ENCODE data around the gene PTGES3.

DNA sequence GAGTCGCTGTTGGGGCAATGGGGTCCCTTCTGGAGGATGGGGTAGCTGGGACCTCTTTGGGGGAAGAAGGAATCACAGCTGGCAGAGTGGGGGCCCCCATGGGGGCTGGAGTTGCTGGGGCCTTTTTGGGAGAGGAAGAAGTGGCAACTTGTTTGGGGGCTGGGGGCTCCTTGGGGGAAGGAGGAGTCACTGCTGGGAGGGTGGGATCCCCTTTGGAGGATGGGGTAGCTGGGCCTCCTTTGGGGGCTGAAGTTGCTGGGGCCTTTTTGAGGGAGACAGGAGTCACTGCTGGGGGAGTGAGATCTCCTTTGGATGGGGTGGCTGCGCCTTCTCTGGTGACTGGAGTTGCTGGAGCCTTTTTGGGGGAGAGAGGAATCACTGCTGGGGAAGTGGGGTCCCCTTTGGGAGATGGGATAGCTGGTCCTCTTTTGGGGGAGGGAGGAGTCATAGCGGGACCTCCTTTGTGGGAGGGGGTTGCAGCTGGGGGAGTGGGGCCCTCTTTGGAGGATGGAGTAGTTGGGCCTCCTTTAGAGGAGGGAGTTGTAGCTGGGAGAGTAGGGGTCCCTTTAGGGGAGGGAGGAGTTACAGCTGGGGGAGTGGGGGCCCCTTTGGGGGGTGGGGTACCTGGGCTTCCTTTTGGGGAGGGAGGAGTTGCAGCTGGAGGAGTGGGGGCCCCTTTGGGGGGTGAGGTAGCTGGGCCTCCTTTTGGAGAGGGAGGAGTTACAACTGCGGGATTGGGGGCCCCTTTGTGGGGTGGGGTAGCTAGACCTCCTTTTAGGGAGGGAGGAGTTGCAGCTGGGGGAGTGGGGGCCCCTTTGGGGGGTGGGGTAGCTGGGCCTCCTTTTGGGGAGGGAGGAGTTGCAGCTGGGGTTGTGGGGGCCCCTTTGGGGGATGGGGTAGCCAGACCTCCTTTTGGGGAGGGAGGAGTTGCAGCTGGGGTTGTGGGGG lies 29.1 kb upstream of the PTGES3 start:
- TF ChIP-seq, protein P1, sequence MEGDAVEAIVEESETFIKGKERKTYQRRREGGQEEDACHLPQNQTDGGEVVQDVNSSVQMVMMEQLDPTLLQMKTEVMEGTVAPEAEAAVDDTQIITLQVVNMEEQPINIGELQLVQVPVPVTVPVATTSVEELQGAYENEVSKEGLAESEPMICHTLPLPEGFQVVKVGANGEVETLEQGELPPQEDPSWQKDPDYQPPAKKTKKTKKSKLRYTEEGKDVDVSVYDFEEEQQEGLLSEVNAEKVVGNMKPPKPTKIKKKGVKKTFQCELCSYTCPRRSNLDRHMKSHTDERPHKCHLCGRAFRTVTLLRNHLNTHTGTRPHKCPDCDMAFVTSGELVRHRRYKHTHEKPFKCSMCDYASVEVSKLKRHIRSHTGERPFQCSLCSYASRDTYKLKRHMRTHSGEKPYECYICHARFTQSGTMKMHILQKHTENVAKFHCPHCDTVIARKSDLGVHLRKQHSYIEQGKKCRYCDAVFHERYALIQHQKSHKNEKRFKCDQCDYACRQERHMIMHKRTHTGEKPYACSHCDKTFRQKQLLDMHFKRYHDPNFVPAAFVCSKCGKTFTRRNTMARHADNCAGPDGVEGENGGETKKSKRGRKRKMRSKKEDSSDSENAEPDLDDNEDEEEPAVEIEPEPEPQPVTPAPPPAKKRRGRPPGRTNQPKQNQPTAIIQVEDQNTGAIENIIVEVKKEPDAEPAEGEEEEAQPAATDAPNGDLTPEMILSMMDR (IDR thresholded peaks at IDR 0.05) = no peak
- no peak for TF ChIP-seq POLR2A (IDR thresholded peaks at IDR 0.05)

All from testis (tissue), 2 donors.